Osteoblast (primary cell): Measurements from ENCODE around the gene TRIOBP. TPM values are rescaled to one million over a fixed set of nuclear protein-coding genes. Genes with fewer than 3 reads are reported as not detected.

Experiments used
- DNase-seq: peaks from one replicate; pipeline ENCODE4 v3.0.0; 2011; ENCODE audit warnings: low spot score, mixed read lengths; ENCODE audit not compliant: insufficient read length; ENCODE audit errors: missing footprints
- H2AFZ ChIP-seq: 2 replicates; pipeline ENCODE4 v1.6.0; 2011; ENCODE audit warnings: mild to moderate bottlenecking, low read length
- H3K27ac ChIP-seq: 2 replicates; pipeline ENCODE4 v1.5.1; 2011; ENCODE audit warnings: mild to moderate bottlenecking, low read depth, low read length, moderate library complexity
- H3K27me3 ChIP-seq: 2 replicates; pipeline ENCODE4 v1.6.0; 2012; ENCODE audit warnings: mild to moderate bottlenecking, control low read depth, inconsistent platforms, low read length, moderate library complexity; ENCODE audit not compliant: insufficient read depth
- H3K36me3 ChIP-seq: 2 replicates; pipeline ENCODE4 v1.5.1; 2011; ENCODE audit warnings: mild to moderate bottlenecking, low read length, control low read depth, moderate library complexity; ENCODE audit not compliant: insufficient read depth
- H3K4me1 ChIP-seq: 2 replicates; pipeline ENCODE4 v1.5.1; 2011; ENCODE audit warnings: mild to moderate bottlenecking, low read length, control low read depth, moderate library complexity; ENCODE audit not compliant: insufficient read depth
- H3K4me2 ChIP-seq: 2 replicates; pipeline ENCODE4 v1.6.0; 2011; ENCODE audit warnings: mild to moderate bottlenecking, low read length; ENCODE audit not compliant: insufficient read depth
- H3K4me3 ChIP-seq: fragments of 200-600 bp; sonication (generic); 3 replicates; pipeline ENCODE4 v1.5.1; 2012; ENCODE audit warnings: mild to moderate bottlenecking, low read length, inconsistent platforms; ENCODE audit not compliant: insufficient read depth
- H3K79me2 ChIP-seq: 2 replicates; pipeline ENCODE4 v1.6.0; 2012; ENCODE audit warnings: mild to moderate bottlenecking, low read length, control low read depth, inconsistent platforms; ENCODE audit not compliant: insufficient read depth
- H3K9me3 ChIP-seq: 2 replicates; pipeline ENCODE4 v1.5.1; 2011; ENCODE audit warnings: low read depth, low read length, control low read depth
- H4K20me1 ChIP-seq: 2 replicates; pipeline ENCODE4 v1.6.0; 2012; ENCODE audit warnings: mild to moderate bottlenecking, low read length, control low read depth; ENCODE audit not compliant: insufficient read depth
- CTCF ChIP-seq: IDR thresholded peaks from 2 replicates; pipeline ENCODE4 v1.5.1; 2011; ENCODE audit warnings: mild to moderate bottlenecking, low read depth, low read length, moderate library complexity; ENCODE audit errors: extremely low read depth
- total RNA-seq: library from RNA; depleted of rRNA; stranded (reverse); fragments of >200 nt; gene quantifications from 2 replicates; pipeline ENCODE4 v1.2.3, GENCODE V29; 2012

Gene TRIOBP
- total RNA-seq, 1 donor = 162 TPM

- peaks cover 19% of the 10 kb centered on the region for H4K20me1 ChIP-seq
- peaks cover 71% of the 10 kb centered on the region for H3K79me2 ChIP-seq
- TF ChIP-seq CTCF = no peak
- DNase-seq = no peak
- no peaks in the 10 kb centered on the region for H3K9me3 ChIP-seq
- peaks cover 72% of the 10 kb centered on the region for H3K4me1 ChIP-seq
- H3K27ac ChIP-seq = peak overlapping the region; percentile 74
- no peaks in the 10 kb centered on the region for H3K27me3 ChIP-seq
- peak overlapping the region; percentile 7 for H3K4me3 ChIP-seq
- peaks cover 13% of the 10 kb centered on the region for H3K36me3 ChIP-seq
- H2AFZ ChIP-seq = no peak overlapping the region
- peak overlapping the region; percentile 93 for H3K4me2 ChIP-seq
Measured at GRCh38 chr22:37749226-37749625, 52.4 kb downstream of the TRIOBP start.

- Histone ChIP-seq H2AFZ (no peak overlapping the region), H3K4me1 (peaks cover 72% of the 10 kb centered on the region), H4K20me1 (peaks cover 23% of the 10 kb centered on the region), H3K4me2 (peak overlapping the region; percentile 93), H3K4me3 (no peak overlapping the region), H3K9me3 (no peaks in the 10 kb centered on the region), H3K79me2 (peaks cover 79% of the 10 kb centered on the region), H3K27me3 (no peaks in the 10 kb centered on the region), H3K36me3 (peaks cover 21% of the 10 kb centered on the region), H3K27ac (peak overlapping the region; percentile 74)
- TF ChIP-seq CTCF = no peak
- DNase-seq = no peak
Measured at GRCh38 chr22:37749831-37750595, 53.2 kb downstream of the TRIOBP start.

- H3K36me3 ChIP-seq = peaks cover 28% of the 10 kb centered on the region
- H4K20me1 ChIP-seq = peaks cover 25% of the 10 kb centered on the region
- DNase-seq = no peak
- peaks cover 67% of the 10 kb centered on the region for H3K4me1 ChIP-seq
- H3K27me3 ChIP-seq = no peaks in the 10 kb centered on the region
- peak overlapping the region; percentile 93 for H3K4me2 ChIP-seq
- no peaks in the 10 kb centered on the region for H3K9me3 ChIP-seq
- H3K79me2 ChIP-seq = peaks cover 79% of the 10 kb centered on the region
- no peak overlapping the region for H3K4me3 ChIP-seq
- H2AFZ ChIP-seq = no peak overlapping the region
- peak overlapping the region; percentile 90 for H3K27ac ChIP-seq
- no peak for TF ChIP-seq CTCF
Measured at GRCh38 chr22:37750596-37751162, 53.8 kb downstream of the TRIOBP start.

GRCh38 chr22:37751449-37752188 lies 54.8 kb downstream of the TRIOBP start:
- Histone ChIP-seq H3K4me1 (peaks cover 67% of the 10 kb centered on the region), H3K9me3 (no peaks in the 10 kb centered on the region), H3K27me3 (no peaks in the 10 kb centered on the region), H3K27ac (peak overlapping the region; percentile 90), H3K4me3 (no peak overlapping the region), H4K20me1 (peaks cover 27% of the 10 kb centered on the region), H2AFZ (no peak overlapping the region), H3K4me2 (peak overlapping the region; percentile 12), H3K79me2 (peaks cover 84% of the 10 kb centered on the region), H3K36me3 (peaks cover 35% of the 10 kb centered on the region)
- TF ChIP-seq CTCF = no peak
- no peak for DNase-seq
